ENCODE results near the gene MRPL12.

Gene MRPL12

GRCh38 chr17:81717049-81717765 is 14.0 kb downstream of the MRPL12 start:
- no peak for DNase-seq (ENCODE audit: low read depth)
- H3K4me3 ChIP-seq (ENCODE audit: low read length), result no peak overlapping the region
- TF ChIP-seq CTCF (conservative IDR thresholded peaks at IDR 0.05; ENCODE audit: low read depth, low read length), result no peak

GRCh38 chr17:81717766-81718089 is 14.6 kb downstream of the MRPL12 start:
- H3K4me3 ChIP-seq (ENCODE audit: low read length), result no peak overlapping the region
- DNase-seq (ENCODE audit: low read depth), result no peak
- no peak for TF ChIP-seq CTCF (conservative IDR thresholded peaks at IDR 0.05; ENCODE audit: low read depth, low read length)

DNA sequence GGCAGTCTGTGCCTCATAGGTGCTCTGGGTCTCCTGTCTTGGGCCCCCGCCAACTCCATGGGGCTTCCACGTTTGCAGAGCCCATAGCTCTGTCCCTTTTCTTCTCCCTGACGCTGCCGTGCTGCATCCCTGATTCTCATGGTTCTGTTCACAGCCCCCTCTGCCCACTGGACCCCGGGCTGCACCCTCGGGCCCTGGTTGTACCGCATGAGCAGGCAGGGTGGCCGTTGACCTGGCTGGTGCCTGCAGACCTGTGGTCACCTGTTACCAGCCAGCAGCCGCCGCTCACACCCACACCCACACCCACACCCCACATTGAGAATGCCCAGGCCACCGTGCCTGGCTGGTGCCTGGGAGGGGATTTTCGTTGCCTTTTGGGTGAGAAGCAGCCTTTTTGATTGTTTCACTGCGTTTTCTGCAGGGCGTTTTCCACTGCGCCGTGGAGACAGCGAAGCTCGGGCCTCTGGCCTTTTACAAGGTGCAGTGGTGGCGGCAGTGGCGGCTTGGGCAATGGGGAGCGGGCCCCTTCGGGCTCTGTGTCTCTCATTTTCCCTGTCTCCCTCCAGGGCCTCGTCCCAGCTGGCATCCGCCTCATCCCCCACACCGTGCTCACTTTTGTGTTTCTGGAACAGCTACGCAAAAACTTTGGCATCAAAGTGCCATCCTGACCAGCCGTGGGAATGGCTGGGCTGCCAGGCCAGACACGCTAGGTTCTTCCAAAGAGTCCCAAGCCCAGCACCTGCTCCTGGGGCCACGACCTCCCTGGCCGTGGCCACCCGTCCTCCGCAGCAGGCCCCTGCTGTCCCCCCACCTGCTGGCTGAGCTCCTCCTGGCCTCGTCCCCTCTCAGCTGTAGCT is 16.5 kb downstream of the MRPL12 start:
- no peak for DNase-seq (ENCODE audit: low read depth)
- TF ChIP-seq CTCF (conservative IDR thresholded peaks at IDR 0.05; ENCODE audit: low read depth, low read length), result no peak
- no peak overlapping the region for H3K4me3 ChIP-seq (ENCODE audit: low read length)

- no peak for DNase-seq (ENCODE audit: low read depth)
- TF ChIP-seq CTCF (conservative IDR thresholded peaks at IDR 0.05; ENCODE audit: low read depth, low read length), result no peak
- H3K4me3 ChIP-seq (ENCODE audit: low read length), result no peak overlapping the region
These were observed 17.3 kb downstream of the MRPL12 start for GRCh38 chr17:81720267-81721071.

DNA sequence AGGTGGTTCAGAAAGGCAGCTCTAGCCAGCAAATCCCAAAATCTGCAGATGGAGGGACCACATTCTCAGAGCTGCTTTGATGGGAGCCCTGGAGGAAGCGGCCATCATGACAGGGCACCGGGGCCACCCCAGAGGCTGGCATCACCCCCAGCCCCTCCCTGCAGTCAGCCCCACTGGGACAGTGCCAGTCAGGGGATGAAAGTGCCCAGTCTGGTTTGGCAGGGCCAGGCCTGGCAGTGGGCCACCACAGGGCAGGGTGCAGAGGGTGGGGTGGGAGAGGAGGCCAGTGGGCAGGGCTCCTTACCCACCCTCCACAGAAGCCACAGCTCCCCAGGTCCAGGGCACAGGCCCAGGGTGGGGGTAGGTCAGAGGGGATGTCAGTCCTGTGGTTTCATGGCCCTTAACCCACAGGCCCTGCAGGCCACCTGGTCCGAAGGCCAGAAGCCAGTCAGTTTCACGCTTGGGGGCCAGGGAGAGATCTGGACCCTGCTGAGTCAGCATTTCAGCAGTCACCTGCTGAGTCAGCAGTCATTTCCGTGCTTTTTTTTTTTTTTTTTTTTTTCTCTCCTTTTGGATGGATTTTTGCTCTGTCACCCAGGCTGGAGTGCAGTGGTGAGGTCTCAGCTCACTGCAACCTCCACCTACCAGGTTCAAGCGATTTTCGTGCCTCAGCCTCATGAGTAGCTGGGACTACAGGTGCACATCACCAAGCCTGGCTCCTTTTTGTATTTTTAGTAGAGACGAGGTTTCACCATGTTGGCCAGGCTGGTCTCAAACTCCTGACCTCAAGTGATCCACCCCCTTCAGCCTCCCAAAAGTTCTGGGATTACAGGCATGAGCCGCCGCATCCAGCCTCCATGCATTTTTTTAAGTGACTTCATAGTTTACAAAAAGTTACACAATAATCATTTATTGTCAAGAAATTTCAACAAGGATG is 19.3 kb downstream of the MRPL12 start:
- no peak for TF ChIP-seq CTCF (conservative IDR thresholded peaks at IDR 0.05; ENCODE audit: low read depth, low read length)
- no peak for DNase-seq (ENCODE audit: low read depth)
- H3K4me3 ChIP-seq (ENCODE audit: low read length), result no peak overlapping the region

GRCh38 chr17:81723651-81724209 is 20.6 kb downstream of the MRPL12 start:
- DNase-seq (ENCODE audit: low read depth), result no peak
- no peak for TF ChIP-seq CTCF (conservative IDR thresholded peaks at IDR 0.05; ENCODE audit: low read depth, low read length)
- H3K4me3 ChIP-seq (ENCODE audit: low read length), result no peak overlapping the region
